LNCAP (cell line): ENCODE results near the gene ATRIP.

Source experiments
- TF ChIP-seq, protein P1 (sequence below): fragments of 450-650 bp; IDR thresholded peaks from 2 replicates; pipeline ENCODE4 v1.5.1; 2017; ENCODE audit warnings: mild to moderate bottlenecking

Gene ATRIP

DNA sequence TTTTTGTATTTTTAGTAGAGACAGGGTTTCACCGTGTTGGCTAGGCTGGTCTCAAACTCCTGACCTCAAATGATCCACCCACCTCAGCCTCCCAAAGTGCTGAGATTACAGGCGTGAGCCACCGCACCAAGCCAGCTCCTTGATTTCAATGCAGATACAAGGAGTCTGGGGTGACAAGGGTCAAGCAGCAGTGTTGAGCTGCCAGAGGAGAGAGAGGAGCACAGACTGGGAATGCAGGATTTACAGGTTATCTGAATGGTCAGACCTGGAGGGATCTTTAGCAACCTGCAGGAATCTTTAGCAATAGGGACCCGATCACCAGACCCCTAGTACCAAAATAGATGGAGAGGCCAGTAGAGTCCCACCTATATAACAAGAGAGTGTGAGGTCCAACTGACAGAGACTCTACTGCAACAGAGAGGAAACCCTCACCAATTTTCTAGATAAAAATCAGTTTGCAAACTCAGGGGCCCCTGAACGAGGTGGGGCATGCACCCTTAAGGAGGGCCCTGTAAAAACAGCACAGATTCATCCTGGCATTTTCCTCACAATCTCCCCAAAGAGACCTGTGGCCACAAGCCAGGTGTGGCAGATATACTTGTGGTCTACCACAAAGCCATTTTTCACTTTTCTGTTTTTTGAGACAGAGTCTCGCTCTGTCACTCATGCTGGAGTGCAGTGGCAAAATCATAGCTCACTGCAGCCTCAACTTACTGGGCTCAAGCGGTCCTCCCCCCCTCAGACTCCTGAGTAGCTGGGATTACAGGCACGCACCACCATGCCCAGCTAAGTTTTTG is 68.1 kb downstream of the ATRIP start:
- TF ChIP-seq, protein P1, sequence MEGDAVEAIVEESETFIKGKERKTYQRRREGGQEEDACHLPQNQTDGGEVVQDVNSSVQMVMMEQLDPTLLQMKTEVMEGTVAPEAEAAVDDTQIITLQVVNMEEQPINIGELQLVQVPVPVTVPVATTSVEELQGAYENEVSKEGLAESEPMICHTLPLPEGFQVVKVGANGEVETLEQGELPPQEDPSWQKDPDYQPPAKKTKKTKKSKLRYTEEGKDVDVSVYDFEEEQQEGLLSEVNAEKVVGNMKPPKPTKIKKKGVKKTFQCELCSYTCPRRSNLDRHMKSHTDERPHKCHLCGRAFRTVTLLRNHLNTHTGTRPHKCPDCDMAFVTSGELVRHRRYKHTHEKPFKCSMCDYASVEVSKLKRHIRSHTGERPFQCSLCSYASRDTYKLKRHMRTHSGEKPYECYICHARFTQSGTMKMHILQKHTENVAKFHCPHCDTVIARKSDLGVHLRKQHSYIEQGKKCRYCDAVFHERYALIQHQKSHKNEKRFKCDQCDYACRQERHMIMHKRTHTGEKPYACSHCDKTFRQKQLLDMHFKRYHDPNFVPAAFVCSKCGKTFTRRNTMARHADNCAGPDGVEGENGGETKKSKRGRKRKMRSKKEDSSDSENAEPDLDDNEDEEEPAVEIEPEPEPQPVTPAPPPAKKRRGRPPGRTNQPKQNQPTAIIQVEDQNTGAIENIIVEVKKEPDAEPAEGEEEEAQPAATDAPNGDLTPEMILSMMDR: no peak
